WTC11 (cell line): ENCODE results near the gene CD109. TPM values are rescaled to one million over a fixed set of nuclear protein-coding genes. Genes with fewer than 3 reads are reported as not detected.

ENCODE experiments used
- ATAC-seq: fragments of 200-7000 bp; cut with Tn5 transposase; 2 replicates; pipeline ENCODE4 v1.10.0; 2021; ENCODE audit warnings: mild to moderate bottlenecking, moderate library complexity
- CTCF ChIA-PET: fragments of 300-600 bp; sonication (Branson Sonifier 250); formaldehyde crosslinking; loops from one replicate; lab custom pipeline; 2021; ENCODE audit warnings: antibody characterized with exemption; lab: Charles Lee
- POLR2A ChIA-PET: fragments of 350-600 bp; sonication (Branson Sonifier 250); formaldehyde crosslinking; loops from one replicate; lab custom pipeline; 2021; ENCODE audit warnings: antibody characterized with exemption; lab: Charles Lee
- DNase-seq: peaks from one replicate; pipeline ENCODE4 v3.0.0; 2021; ENCODE audit warnings: low spot score
- H3K27ac Mint-ChIP-seq: 2 replicates; pipeline ENCODE4 v1.8.0; 2021; ENCODE audit warnings: mixed read lengths
- H3K27me3 Mint-ChIP-seq: 2 replicates; pipeline ENCODE4 v1.8.0; 2021; ENCODE audit warnings: low read depth, mild to moderate bottlenecking, moderate library complexity, mixed read lengths
- H3K36me3 Mint-ChIP-seq: 2 replicates; pipeline ENCODE4 v1.8.0; 2021; ENCODE audit warnings: mixed read lengths
- H3K4me1 Mint-ChIP-seq: 2 replicates; pipeline ENCODE4 v1.8.0; 2022; ENCODE audit warnings: mixed read lengths
- H3K4me3 Mint-ChIP-seq: 2 replicates; pipeline ENCODE4 v1.8.0; 2021; ENCODE audit warnings: mild to moderate bottlenecking, moderate library complexity, mixed read lengths
- H3K9me3 Mint-ChIP-seq: 2 replicates; pipeline ENCODE4 v1.8.0; 2021; ENCODE audit warnings: mixed read lengths
- CREB1 ChIP-seq: sonication (generic); formaldehyde crosslinking; IDR thresholded peaks from 2 replicates; pipeline ENCODE4 v1.8.0; 2023; ENCODE audit warnings: mild to moderate bottlenecking, missing genetic modification reagents
- ESRRA ChIP-seq: sonication (generic); formaldehyde crosslinking; IDR thresholded peaks from 2 replicates; pipeline ENCODE4 v1.8.1; 2022; ENCODE audit warnings: mild to moderate bottlenecking, missing genetic modification reagents, borderline replicate concordance
- FOXK1 ChIP-seq: sonication (generic); formaldehyde crosslinking; IDR thresholded peaks from 2 replicates; pipeline ENCODE4 v1.8.0; 2022; ENCODE audit warnings: mild to moderate bottlenecking, moderate library complexity, missing genetic modification reagents
- KAT7 ChIP-seq: sonication (generic); formaldehyde crosslinking; IDR thresholded peaks from 2 replicates; pipeline ENCODE4 v1.8.1; 2023; ENCODE audit warnings: missing genetic modification reagents, mild to moderate bottlenecking, borderline replicate concordance
- NFATC4 ChIP-seq: fragments of 250-450 bp; sonication (Bioruptor Pico); IDR thresholded peaks from 2 replicates; pipeline ENCODE4 v1.9.0; 2021; ENCODE audit warnings: mild to moderate bottlenecking
- NFYB ChIP-seq: sonication (generic); formaldehyde crosslinking; conservative IDR thresholded peaks from 2 replicates; pipeline ENCODE4 v1.8.0; 2022; ENCODE audit warnings: low read depth, missing genetic modification reagents
- RELA ChIP-seq: sonication (generic); formaldehyde crosslinking; IDR thresholded peaks from 2 replicates; pipeline ENCODE4 v1.8.1; 2022; ENCODE audit warnings: missing genetic modification reagents, mild to moderate bottlenecking, borderline replicate concordance
- SMAD4 ChIP-seq: sonication (generic); formaldehyde crosslinking; IDR thresholded peaks from 2 replicates; pipeline ENCODE4 v1.8.0; 2022; ENCODE audit warnings: mild to moderate bottlenecking, missing genetic modification reagents
- TCF7 ChIP-seq: sonication (generic); formaldehyde crosslinking; IDR thresholded peaks from 2 replicates; pipeline ENCODE4 v1.8.0; 2022; ENCODE audit warnings: mild to moderate bottlenecking, low read depth, missing genetic modification reagents, moderate library complexity
- ZBTB21 ChIP-seq: sonication (generic); formaldehyde crosslinking; IDR thresholded peaks from 2 replicates; pipeline ENCODE4 v1.8.1; 2023; ENCODE audit warnings: mild to moderate bottlenecking, missing genetic modification reagents, borderline replicate concordance
- ZNF232 ChIP-seq: sonication (generic); formaldehyde crosslinking; IDR thresholded peaks from 2 replicates; pipeline ENCODE4 v1.8.0; 2022; ENCODE audit warnings: mild to moderate bottlenecking, missing genetic modification reagents
- ZNF263 ChIP-seq: sonication (generic); formaldehyde crosslinking; IDR thresholded peaks from 2 replicates; pipeline ENCODE4 v1.8.1; 2022; ENCODE audit warnings: low read depth, mild to moderate bottlenecking, moderate library complexity, missing genetic modification reagents
- ZNF317 ChIP-seq: sonication (generic); formaldehyde crosslinking; IDR thresholded peaks from 2 replicates; pipeline ENCODE4 v1.8.1; 2023; ENCODE audit warnings: low read depth, mild to moderate bottlenecking, moderate library complexity, missing genetic modification reagents, borderline replicate concordance
- ZNF396 ChIP-seq: fragments of 250-450 bp; sonication (Bioruptor Pico); IDR thresholded peaks from 2 replicates; pipeline ENCODE4 v1.8.0; 2021; ENCODE audit warnings: mild to moderate bottlenecking, moderate library complexity, borderline replicate concordance
- ZNF671 ChIP-seq: fragments of 250-450 bp; sonication (Bioruptor Pico); IDR thresholded peaks from 2 replicates; pipeline ENCODE4 v1.8.0; 2021; ENCODE audit warnings: mild to moderate bottlenecking
- total RNA-seq: library from RNA; stranded (reverse); gene quantifications from 3 replicates; pipeline ENCODE4 v1.2.3, GENCODE V29; 2021
- TF ChIP-seq, protein P1 (sequence below): sonication (generic); formaldehyde crosslinking; IDR thresholded peaks from 2 replicates; pipeline ENCODE4 v1.8.1; 2022; ENCODE audit warnings: low read depth, missing genetic modification reagents, borderline replicate concordance
- TF ChIP-seq, protein P2 (sequence below): fragments of 200-600 bp; IDR thresholded peaks from 2 replicates; pipeline ENCODE4 v1.8.0; 2022; ENCODE audit warnings: antibody characterized with exemption
- TF ChIP-seq, protein P3 (sequence below): sonication (generic); formaldehyde crosslinking; IDR thresholded peaks from 2 replicates; pipeline ENCODE4 v1.8.1; 2022; ENCODE audit warnings: missing genetic modification reagents, borderline replicate concordance
- TF ChIP-seq, protein P4 (sequence below): sonication (generic); formaldehyde crosslinking; IDR thresholded peaks from 2 replicates; pipeline ENCODE4 v1.8.1; 2023; ENCODE audit warnings: mild to moderate bottlenecking, missing genetic modification reagents
- TF ChIP-seq, protein P5 (sequence below): sonication (generic); formaldehyde crosslinking; IDR thresholded peaks from 2 replicates; pipeline ENCODE4 v1.8.0; 2023; ENCODE audit warnings: missing genetic modification reagents, mild to moderate bottlenecking, borderline replicate concordance

Gene CD109
- total RNA-seq, 1 experiment from 2014 or later: 4.5 TPM

DNA sequence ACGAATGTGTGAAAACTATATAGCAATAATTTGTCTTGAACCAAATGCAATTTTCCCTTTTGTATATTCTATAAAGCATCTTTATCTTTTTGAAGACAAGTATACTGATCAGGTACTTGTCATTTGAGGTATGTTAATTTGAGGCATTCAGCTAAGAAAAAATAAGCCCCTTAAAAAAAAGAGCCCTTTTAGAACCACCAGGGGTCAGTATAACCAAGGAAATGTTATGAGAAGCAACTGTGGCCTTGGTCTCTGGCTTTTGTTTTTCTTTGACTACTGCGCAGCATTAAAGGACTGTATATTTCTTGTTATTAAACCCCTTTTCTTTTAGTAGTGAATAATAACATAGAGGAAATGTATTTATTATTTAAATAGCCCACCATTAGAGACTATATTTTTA, 43.1 kb downstream of the CD109 start:
- H3K9me3 Mint-ChIP-seq: no peaks in the 10 kb centered on the region
- H3K4me1 Mint-ChIP-seq: peaks cover 2% of the 10 kb centered on the region; the same call in 1 of the 2 replicates
- H3K27ac Mint-ChIP-seq: no peak overlapping the region
- DNase-seq (no peak), ATAC-seq (peak; percentile 64)
- no peaks in the 10 kb centered on the region for H3K27me3 Mint-ChIP-seq
- no peaks in the 10 kb centered on the region for H3K36me3 Mint-ChIP-seq
- ChIA-PET CTCF (interaction anchor here (0.6 to 2.5 kb wide), 22 partner anchors 10 to 1473 kb away, joined by 3 to 18 read pairs (median 4); partner anchors contain the start of gene SLC17A5), POLR2A (no interaction called here)
- no peak overlapping the region for H3K4me3 Mint-ChIP-seq
- TF ChIP-seq ZNF263: no peak
- TF ChIP-seq, protein P1, sequence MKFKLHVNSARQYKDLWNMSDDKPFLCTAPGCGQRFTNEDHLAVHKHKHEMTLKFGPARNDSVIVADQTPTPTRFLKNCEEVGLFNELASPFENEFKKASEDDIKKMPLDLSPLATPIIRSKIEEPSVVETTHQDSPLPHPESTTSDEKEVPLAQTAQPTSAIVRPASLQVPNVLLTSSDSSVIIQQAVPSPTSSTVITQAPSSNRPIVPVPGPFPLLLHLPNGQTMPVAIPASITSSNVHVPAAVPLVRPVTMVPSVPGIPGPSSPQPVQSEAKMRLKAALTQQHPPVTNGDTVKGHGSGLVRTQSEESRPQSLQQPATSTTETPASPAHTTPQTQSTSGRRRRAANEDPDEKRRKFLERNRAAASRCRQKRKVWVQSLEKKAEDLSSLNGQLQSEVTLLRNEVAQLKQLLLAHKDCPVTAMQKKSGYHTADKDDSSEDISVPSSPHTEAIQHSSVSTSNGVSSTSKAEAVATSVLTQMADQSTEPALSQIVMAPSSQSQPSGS (CRISPR knock-in tag): no peak
- no peak for TF ChIP-seq KAT7 (CRISPR knock-in tag)
- no peak for TF ChIP-seq TCF7 (CRISPR knock-in tag)
- TF ChIP-seq ESRRA: no peak
- TF ChIP-seq ZNF671: no peak
- TF ChIP-seq, protein P2, sequence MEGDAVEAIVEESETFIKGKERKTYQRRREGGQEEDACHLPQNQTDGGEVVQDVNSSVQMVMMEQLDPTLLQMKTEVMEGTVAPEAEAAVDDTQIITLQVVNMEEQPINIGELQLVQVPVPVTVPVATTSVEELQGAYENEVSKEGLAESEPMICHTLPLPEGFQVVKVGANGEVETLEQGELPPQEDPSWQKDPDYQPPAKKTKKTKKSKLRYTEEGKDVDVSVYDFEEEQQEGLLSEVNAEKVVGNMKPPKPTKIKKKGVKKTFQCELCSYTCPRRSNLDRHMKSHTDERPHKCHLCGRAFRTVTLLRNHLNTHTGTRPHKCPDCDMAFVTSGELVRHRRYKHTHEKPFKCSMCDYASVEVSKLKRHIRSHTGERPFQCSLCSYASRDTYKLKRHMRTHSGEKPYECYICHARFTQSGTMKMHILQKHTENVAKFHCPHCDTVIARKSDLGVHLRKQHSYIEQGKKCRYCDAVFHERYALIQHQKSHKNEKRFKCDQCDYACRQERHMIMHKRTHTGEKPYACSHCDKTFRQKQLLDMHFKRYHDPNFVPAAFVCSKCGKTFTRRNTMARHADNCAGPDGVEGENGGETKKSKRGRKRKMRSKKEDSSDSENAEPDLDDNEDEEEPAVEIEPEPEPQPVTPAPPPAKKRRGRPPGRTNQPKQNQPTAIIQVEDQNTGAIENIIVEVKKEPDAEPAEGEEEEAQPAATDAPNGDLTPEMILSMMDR: peak; percentile 77
- TF ChIP-seq, protein P3, sequence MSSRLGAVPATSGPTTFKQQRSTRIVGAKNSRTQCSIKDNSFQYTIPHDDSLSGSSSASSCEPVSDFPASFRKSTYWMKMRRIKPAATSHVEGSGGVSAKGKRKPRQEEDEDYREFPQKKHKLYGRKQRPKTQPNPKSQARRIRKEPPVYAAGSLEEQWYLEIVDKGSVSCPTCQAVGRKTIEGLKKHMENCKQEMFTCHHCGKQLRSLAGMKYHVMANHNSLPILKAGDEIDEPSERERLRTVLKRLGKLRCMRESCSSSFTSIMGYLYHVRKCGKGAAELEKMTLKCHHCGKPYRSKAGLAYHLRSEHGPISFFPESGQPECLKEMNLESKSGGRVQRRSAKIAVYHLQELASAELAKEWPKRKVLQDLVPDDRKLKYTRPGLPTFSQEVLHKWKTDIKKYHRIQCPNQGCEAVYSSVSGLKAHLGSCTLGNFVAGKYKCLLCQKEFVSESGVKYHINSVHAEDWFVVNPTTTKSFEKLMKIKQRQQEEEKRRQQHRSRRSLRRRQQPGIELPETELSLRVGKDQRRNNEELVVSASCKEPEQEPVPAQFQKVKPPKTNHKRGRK (CRISPR knock-in tag): no peak

DNA sequence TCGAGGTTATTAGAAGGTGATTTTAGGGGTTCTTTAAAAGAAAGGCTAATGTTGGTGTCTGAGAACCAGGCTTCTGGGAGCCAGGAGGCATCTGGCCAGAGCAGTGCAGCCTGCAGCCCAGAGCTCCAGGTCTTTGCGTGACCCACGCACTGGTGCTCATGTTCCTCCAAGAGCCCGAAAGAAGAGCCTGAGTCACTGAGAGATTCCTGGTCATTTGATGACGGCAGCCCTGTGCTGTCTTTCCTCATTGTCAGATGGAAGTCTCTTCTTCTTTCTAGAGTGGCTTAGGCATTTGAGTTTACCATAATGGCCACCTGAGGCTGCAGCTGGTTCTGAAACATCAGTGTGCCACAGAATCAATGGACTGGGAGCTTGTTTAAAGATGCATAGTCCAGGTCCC, 46.4 kb downstream of the CD109 start:
- H3K9me3 Mint-ChIP-seq: no peaks in the 10 kb centered on the region

DNA sequence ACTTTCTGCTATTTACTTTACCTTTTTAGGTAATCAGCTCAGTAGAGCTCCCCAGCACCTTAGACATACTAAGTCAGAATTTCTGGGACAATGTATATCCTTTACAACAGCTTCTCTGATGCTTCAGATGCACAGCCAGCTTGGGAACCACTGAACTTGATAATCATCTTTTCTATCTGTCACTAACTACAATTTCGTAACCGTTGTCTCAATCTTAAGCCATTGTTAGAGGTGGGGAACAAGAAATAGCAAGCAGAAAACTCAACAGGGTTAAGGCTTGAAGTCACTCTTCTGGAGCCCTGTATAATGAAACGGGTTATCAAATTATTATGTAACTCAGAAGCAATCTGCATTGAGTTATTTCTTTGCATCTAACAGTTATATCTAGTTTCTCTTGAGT, 47.1 kb downstream of the CD109 start:
- no peaks in the 10 kb centered on the region for H3K27me3 Mint-ChIP-seq
- no peak for DNase-seq
- no peaks in the 10 kb centered on the region for H3K4me1 Mint-ChIP-seq
- no peaks in the 10 kb centered on the region for H3K36me3 Mint-ChIP-seq
- POLR2A ChIA-PET: no interaction called here
- H3K4me3 Mint-ChIP-seq: no peak overlapping the region
- CTCF ChIA-PET: interaction anchor here (1.6 to 1.8 kb wide), 2 partner anchors 10 to 1466 kb away, joined by 5 to 8 read pairs; no protein-coding TSS in a partner anchor
- ATAC-seq: no peak
- no peaks in the 10 kb centered on the region for H3K9me3 Mint-ChIP-seq
- H3K27ac Mint-ChIP-seq: no peak overlapping the region
- no peak for TF ChIP-seq ZNF232 (CRISPR knock-in tag)
- TF ChIP-seq SMAD4 (CRISPR knock-in tag): no peak
- no peak for TF ChIP-seq RELA (CRISPR knock-in tag)
- no peak for TF ChIP-seq NFATC4 (CRISPR knock-in tag)
- no peak for TF ChIP-seq ZNF396 (CRISPR knock-in tag)
- TF ChIP-seq, protein P4, sequence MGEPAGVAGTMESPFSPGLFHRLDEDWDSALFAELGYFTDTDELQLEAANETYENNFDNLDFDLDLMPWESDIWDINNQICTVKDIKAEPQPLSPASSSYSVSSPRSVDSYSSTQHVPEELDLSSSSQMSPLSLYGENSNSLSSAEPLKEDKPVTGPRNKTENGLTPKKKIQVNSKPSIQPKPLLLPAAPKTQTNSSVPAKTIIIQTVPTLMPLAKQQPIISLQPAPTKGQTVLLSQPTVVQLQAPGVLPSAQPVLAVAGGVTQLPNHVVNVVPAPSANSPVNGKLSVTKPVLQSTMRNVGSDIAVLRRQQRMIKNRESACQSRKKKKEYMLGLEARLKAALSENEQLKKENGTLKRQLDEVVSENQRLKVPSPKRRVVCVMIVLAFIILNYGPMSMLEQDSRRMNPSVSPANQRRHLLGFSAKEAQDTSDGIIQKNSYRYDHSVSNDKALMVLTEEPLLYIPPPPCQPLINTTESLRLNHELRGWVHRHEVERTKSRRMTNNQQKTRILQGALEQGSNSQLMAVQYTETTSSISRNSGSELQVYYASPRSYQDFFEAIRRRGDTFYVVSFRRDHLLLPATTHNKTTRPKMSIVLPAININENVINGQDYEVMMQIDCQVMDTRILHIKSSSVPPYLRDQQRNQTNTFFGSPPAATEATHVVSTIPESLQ (CRISPR knock-in tag): no peak
- no peak for TF ChIP-seq CREB1 (CRISPR knock-in tag)
- TF ChIP-seq, protein P5, sequence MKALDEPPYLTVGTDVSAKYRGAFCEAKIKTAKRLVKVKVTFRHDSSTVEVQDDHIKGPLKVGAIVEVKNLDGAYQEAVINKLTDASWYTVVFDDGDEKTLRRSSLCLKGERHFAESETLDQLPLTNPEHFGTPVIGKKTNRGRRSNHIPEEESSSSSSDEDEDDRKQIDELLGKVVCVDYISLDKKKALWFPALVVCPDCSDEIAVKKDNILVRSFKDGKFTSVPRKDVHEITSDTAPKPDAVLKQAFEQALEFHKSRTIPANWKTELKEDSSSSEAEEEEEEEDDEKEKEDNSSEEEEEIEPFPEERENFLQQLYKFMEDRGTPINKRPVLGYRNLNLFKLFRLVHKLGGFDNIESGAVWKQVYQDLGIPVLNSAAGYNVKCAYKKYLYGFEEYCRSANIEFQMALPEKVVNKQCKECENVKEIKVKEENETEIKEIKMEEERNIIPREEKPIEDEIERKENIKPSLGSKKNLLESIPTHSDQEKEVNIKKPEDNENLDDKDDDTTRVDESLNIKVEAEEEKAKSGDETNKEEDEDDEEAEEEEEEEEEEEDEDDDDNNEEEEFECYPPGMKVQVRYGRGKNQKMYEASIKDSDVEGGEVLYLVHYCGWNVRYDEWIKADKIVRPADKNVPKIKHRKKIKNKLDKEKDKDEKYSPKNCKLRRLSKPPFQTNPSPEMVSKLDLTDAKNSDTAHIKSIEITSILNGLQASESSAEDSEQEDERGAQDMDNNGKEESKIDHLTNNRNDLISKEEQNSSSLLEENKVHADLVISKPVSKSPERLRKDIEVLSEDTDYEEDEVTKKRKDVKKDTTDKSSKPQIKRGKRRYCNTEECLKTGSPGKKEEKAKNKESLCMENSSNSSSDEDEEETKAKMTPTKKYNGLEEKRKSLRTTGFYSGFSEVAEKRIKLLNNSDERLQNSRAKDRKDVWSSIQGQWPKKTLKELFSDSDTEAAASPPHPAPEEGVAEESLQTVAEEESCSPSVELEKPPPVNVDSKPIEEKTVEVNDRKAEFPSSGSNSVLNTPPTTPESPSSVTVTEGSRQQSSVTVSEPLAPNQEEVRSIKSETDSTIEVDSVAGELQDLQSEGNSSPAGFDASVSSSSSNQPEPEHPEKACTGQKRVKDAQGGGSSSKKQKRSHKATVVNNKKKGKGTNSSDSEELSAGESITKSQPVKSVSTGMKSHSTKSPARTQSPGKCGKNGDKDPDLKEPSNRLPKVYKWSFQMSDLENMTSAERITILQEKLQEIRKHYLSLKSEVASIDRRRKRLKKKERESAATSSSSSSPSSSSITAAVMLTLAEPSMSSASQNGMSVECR (CRISPR knock-in tag): no peak
- TF ChIP-seq, protein P1 (CRISPR knock-in tag): no peak
- no peak for TF ChIP-seq ZBTB21 (CRISPR knock-in tag)
- TF ChIP-seq NFYB (CRISPR knock-in tag): no peak
- no peak for TF ChIP-seq ZNF317 (CRISPR knock-in tag)

More for the DNA sequence above, 46.4 kb downstream of the CD109 start:
- TF ChIP-seq NFYB (CRISPR knock-in tag) (no peak), FOXK1 (CRISPR knock-in tag) (no peak)
- Mint-ChIP-seq H3K27ac (no peak overlapping the region), H3K36me3 (no peaks in the 10 kb centered on the region), H3K4me1 (no peaks in the 10 kb centered on the region), H3K4me3 (no peak overlapping the region), H3K27me3 (no peaks in the 10 kb centered on the region)
- ChIA-PET CTCF (interaction anchor here (0.8 to 1.8 kb wide), 3 partner anchors 9 to 1467 kb away, joined by 3 to 8 read pairs (median 5); no protein-coding TSS in a partner anchor), POLR2A (interaction anchor here (1.1 kb wide), 1 partner anchor 14 kb away, joined by 3 read pairs; no protein-coding TSS in a partner anchor)
- DNase-seq: no peak
- no peak for ATAC-seq
